HL-60/S4 (cell line): ENCODE data around the gene GAGE13.
"Not testable (repeated sequence)": the region's sequence is repeated elsewhere in the genome, so short reads cannot be mapped to it uniquely, and the experiment has no call there.

ENCODE experiments used
- in situ Hi-C: fragments of 300-500 bp; cut with MboI; formaldehyde crosslinking; loops from 2 replicates; pipeline ENCODE4 v1.14.3; 2022; ENCODE audit warnings: low sequenced_read_pairs

Gene GAGE13

DNA sequence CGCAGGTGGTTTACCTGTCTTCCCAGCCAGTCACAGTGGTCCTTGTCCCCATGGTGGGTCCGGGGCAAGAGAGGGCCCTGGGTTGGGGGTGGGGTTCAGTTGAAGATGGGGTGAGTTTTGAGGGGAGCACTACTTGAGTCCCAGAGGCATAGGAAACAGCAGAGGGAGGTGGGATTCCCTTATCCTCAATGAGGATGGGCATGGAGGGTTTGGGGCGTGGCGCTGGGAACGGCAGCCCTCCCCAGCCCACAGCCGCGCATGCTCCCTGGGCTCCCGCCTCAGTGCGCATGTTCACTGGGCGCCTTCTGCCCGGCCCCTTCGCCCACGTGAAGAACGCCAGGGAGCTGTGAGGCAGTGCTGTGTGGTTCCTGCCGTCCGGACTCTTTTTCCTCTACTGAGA, at the start of gene GAGE13:
GAGE13 (plus strand) TSS at position 301 of the 400 bp plus-strand sequence. CDS start 1,156 bp downstream, outside the sequence.
- in situ Hi-C loops = not testable (repeated sequence)

DNA sequence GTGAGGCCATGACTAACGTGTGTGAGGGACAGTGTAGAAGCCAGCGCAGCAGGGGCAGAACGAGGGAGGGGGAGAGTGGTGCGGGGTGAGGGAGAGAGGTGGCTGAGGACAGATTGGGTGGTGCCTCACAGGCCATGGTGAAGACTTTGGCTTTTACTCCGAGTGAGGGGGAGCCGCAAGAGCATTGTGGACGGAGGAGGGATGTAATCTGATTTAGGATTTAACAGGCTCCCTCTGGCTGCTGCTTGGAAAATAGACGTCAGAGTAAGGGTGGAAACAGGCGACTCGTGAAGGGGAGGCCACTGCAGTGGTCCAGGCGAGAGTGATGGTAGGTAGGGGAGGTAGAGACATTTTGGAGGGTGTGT, 48.8 kb upstream of the GAGE13 start:
- in situ Hi-C loops = no loop called here

DNA sequence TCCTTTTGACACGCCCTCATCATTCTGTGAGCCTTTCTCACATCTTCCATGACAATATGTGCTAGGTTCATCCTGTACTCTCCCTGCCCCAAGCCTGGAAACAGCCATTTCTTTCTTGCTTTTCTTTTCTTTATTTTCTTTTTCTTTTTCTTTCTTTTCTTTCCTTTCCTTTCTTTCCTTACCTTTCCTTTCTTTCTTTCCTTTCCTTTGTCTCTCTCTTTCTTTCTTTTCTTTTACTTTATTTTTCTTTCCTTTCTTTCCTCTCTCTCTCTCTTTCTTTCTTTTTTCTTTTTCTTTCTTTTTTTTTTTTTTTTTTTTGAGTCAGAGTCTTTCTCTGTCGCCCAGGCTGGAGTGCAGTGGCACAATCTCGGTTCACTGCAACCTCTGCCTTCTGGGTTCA, 47.2 kb upstream of the GAGE13 start:
- in situ Hi-C loops = no loop called here

GRCh38 chrX:49286136-49286535, 45.2 kb upstream of the GAGE13 start:
- in situ Hi-C loops = no loop called here

DNA sequence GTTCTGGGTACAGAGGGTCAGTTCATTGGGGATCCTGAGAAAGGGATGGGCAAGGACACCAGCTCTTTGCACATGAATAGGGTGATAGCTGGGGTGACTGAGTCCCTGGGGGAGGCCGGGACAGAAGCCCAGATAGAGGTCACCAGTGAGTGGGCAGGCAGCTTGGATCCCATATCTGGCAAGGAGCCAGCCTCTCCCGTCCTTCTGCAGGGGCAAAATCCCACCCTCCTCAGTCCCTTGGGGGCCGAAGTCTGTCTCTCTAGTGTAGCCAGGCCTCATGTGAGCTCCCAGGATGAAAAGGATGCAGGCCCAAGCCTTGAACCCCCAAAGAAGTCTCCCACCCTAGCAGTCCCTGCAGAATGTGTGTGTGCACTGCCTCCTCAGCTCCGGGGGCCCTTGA, 44.8 kb upstream of the GAGE13 start:
- in situ Hi-C loops = no loop called here

DNA sequence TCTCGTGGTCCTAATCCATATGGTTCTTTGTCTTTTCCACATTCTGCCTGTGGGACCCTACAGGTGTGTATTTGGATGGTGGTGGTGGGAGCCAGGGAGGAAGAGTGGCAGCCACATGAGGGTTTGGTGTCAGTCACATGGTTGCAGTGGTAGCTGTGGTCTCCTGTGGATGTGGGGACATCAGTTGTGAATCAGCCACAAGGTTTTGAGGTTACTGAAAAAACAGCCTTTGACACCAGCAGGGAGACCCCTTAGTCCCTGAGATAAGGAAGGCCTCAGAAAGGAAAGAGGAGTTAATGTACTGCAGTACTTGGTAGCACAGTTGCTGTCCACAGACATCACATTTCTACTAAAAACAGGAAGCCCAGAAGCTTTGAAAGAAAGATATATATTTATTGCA, 43.7 kb upstream of the GAGE13 start:
- in situ Hi-C loops = no loop called here

DNA sequence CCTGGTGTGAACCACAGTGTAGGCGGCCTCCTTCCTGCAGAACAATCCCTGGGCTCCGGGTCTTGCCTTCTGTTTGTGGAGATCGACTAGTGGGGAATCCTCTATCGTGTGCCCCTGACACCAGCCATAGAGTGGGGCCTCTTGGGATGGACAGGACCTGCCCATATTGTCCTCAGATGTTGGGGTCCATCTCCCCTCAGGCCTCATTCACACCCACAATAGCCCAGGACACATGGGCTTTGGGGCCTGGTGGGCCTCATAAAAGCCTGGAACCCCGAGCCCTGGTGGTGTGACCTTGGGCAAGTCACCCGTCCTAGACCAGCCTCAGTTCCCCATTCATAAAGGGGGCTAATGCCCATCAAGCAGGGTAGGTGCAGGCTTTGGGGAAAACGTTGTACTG, 41.2 kb upstream of the GAGE13 start:
- in situ Hi-C loops = no loop called here

GRCh38 chrX:49291615-49292337, 39.6 kb upstream of the GAGE13 start:
- in situ Hi-C loops = no loop called here

GRCh38 chrX:49292400-49293362, 38.7 kb upstream of the GAGE13 start:
- in situ Hi-C loops = no loop called here

- in situ Hi-C loops = not testable (repeated sequence)
These were observed 32.1 kb upstream of the GAGE13 start for GRCh38 chrX:49299293-49299692.

DNA sequence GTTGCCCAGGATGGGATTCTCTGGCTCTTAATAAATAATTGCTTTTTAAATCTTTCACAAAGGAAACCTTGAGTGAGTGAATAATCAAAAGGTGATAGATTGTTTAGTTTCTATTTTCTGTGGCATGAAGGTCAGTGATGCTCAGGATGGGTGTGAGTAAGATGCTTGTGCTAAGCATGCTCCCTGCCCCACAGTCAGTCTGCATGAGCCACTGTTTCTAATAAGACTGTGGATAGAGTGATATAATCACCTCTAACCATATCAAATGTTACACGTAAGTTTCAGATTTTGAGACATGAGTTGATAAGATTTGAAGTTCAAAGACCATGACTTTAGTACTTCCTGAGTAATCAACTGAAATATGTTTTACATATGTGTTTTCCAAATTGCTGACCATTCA, 30.7 kb upstream of the GAGE13 start:
- in situ Hi-C loops = no loop called here

- in situ Hi-C loops = no loop called here
These were observed 28.0 kb upstream of the GAGE13 start, which contains the start of gene GAGE10 for GRCh38 chrX:49303346-49303745. Gene GAGE10, plus strand, starts transcription at chrX:49303646. Its CDS starts 1,214 bp downstream, at chrX:49304860.

DNA sequence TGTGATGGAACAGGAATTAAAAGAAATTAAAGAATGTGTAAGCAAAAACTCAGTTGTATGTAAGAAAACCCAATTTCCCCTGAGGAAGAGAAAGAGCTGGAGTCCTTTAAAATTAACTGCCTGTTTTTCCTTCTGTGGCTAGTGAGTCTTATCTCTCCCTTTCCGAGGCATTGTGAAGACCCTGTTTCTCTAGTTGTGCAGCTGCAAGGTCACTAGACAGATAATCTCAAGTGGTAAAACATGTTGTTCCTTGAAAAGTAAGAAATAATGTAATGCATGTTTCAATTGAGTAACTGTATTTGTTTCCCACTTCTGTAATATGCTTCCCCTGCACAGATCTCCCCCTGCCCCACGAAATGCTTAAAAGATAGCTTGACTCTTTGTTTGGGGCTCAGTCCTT, 23.6 kb upstream of the GAGE13 start:
- in situ Hi-C loops = not testable (repeated sequence)

DNA sequence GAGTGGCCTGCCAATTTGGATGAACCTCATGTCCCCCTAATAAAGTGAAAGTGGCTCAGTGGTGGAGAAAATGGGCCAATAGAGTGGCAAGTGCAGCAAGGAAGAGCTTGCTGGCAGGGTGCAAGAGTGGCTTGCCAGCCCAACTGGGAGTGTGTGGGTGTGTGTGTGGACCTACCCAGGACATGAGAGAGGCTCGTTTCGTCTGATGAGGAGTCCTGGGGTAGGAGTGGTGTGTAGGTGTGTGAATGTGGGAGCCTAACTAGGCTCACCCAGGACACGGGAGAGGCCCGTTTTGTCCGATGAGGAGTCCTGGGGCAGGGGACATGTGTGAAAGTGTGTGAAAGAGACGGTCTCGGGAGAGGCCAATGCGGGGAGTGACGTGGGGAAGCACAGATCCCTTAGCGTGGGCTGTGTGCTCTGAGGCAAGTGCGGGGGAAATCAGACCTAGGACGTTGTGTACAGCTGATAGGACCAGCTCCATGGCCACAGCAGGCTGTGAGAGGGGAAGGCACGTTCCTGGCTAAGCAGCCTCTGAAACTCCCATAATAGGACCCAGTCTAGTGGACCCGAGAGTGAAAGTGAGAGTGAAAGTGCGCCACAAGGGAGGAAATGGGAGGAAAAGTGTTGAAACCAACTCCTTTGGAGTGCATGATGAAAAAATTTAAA, 22.6 kb upstream of the GAGE13 start:
- in situ Hi-C loops = no loop called here

DNA sequence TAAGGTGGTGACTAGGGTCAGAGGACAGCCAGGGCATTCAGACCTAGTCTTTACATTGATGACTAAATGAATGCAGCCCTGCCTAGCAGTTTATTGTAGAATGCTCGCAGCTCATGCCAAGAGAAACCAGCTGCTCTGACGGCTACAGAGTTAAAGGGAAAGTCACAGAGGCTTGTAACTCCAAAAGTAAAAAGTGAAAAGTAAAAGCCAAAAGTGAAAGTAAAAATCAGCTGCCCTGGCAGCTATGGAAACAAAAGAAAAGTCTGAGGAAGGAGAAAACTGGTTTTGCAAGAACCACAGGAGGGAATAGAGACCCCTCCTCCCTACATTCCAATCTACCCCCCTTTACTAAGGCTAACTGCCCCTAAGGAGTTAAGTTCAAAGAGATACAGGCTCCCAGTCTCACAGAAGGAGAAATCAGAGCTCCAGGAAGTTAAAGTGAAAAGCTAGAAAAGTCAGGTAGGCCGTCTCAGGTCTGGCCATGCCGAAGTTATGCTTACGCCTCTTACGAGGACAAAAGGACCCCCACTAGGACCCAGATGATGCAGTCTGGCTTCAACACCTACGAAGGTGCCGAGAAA, 21.9 kb upstream of the GAGE13 start:
- in situ Hi-C loops = no loop called here

DNA sequence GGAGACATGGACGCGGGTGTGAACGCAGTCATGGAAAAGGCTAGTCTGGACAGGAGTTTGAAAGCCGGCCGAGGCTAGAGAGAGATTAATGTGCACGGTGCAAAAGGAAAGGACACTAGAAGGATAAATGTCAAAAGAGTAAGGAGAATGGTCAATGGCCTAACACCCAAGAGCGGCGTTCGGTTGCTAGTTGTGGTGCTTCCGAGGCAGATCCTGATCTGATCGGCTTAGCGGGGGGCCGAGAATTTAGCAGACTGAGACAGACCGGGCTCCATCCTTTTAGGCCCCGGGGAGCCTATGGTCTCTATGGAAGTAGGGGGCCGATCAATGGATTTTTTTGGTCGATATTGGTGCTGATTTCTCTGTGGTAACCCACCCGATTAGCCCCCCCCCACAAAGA, 21.0 kb upstream of the GAGE13 start:
- in situ Hi-C loops = no loop called here

DNA sequence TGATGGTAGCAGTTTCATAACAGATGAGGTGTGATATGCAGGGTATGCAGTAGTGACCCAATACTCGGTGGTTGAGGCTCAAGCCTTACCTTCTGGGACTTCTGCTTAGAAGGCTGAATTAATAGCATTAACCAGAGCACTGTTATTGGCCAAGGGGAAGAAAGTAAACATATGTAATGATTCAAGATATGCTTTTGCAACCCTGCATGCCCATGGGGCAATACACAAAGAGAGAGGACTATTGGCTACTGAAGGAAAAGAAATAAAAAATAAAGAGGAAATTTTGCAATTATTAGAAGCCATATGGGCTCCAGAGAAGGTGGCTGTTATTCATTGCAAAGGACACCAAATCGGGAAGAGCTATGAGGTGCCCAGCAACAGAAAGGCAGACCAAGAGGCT, 19.2 kb upstream of the GAGE13 start:
- in situ Hi-C loops = no loop called here

DNA sequence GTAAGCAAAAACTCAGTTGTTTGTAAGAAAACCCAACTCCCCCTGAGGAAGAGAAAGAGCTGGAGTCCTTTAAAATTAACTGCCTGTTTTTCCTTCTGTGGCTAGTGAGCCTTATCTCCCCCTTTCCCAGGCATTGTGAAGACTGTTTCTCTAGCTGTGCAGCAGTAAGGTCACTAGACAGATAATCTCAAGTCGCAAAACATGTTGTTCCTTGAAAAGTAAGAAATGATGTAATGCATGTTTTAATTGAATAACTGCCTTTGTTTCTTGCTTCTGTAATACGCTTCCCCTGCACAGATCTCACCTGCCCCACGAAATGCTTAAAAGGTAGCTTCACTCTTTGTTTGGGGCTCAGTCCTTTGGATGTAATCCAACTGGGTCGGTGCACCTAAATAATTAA, 15.3 kb upstream of the GAGE13 start:
- in situ Hi-C loops = no loop called here

GRCh38 chrX:49321737-49322136, 9.6 kb upstream of the GAGE13 start, which contains the start of gene GAGE12J:
Gene GAGE12J, plus strand, starts transcription at chrX:49322037. Its CDS starts 1,157 bp downstream, at chrX:49323194.
- in situ Hi-C loops = not testable (repeated sequence)

- in situ Hi-C loops = not testable (repeated sequence)
These were observed 9.1 kb upstream of the GAGE13 start for GRCh38 chrX:49322266-49322665.

DNA sequence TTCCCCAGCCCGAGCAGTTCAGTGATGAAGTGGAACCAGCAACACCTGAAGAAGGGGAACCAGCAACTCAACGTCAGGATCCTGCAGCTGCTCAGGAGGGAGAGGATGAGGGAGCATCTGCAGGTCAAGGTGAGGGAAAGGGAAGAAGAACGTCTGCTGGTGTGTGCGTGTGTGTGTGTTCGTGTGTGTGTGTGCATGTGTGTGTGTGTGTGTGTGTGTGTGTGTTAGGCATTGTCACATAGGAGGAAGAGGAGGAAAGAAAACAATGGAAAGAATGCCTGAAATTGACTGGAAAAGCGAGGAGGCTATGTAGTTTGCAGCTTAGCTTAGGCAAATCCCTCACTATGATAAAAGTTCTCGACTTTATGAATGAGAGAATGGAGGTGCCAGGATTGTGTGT, 7.6 kb upstream of the GAGE13 start:
- in situ Hi-C loops = not testable (repeated sequence)
